ENCODE results near the gene TM9SF2. TPM values are rescaled to one million over a fixed set of nuclear protein-coding genes. Genes with fewer than 3 reads are reported as not detected.
A peak's percentile ranks its signal among the peaks of the same experiment; 100 is the strongest.

Gene TM9SF2
- polyA plus RNA-seq, 3 donors, result 54.0 to 255 (median 218) TPM

- peak overlapping the region in 1 of 3 experiments; percentile 65 for H3K4me3 ChIP-seq (replicated peaks in 1 of 3; ENCODE audit: low read depth in 2 of 3, low read length in 3 of 3)
- DNase-seq, result no peak
- peak overlapping the region; percentile 65 for H3K4me2 ChIP-seq (replicated peaks; ENCODE audit: extremely low read depth, low read length, poor library complexity, severe bottlenecking)
- no peaks in the 10 kb centered on the region for H3K27me3 ChIP-seq (ENCODE audit: control insufficient read depth in 2 of 2, insufficient read depth in 2 of 2, low read length in 2 of 2)
- H3K36me3 ChIP-seq (replicated peaks in 1 of 2; ENCODE audit: control insufficient read depth in 1 of 2, insufficient read depth in 2 of 2, low read length in 2 of 2), result peaks cover 3 to 24% of the 10 kb centered on the region in 2 donors
- peaks cover 24 to 26% of the 10 kb centered on the region in 2 donors for H3K36me3 Mint-ChIP-seq
- H3K27ac Mint-ChIP-seq, result peak overlapping the region; percentile 85 to 92 (median 90)
- peaks cover 94% of the 10 kb centered on the region for H4K20me1 ChIP-seq (ENCODE audit: insufficient read depth, low read length)
- H3K4me1 Mint-ChIP-seq, result peaks cover 77% of the 10 kb centered on the region
- peaks cover 100% of the 10 kb centered on the region for H3K79me2 ChIP-seq (ENCODE audit: insufficient read depth, low read length)
- H3K4me1 ChIP-seq (ENCODE audit: control insufficient read depth in 1 of 2, insufficient read depth in 2 of 2, low read length in 2 of 2), result peaks cover 48 to 65% of the 10 kb centered on the region in 2 donors
- H2AFZ ChIP-seq (ENCODE audit: insufficient read depth, low read depth, low read length, poor library complexity, severe bottlenecking), result no peak overlapping the region
- H3K9me3 Mint-ChIP-seq, result peaks cover 0 to 2% (median 0%) of the 10 kb centered on the region in 7 donors
- WGBS (ENCODE audit: insufficient coverage), result 67% methylated on average over 1 of the region's 3 CpGs
- H3K27ac ChIP-seq (ENCODE audit: low read depth in 1 of 2, low read length in 2 of 2), result peak overlapping the region; percentile 5 to 75
- no peaks in the 10 kb centered on the region for H3K27me3 Mint-ChIP-seq (ENCODE audit: low read depth in 3 of 3)
- TF ChIP-seq, protein P1, sequence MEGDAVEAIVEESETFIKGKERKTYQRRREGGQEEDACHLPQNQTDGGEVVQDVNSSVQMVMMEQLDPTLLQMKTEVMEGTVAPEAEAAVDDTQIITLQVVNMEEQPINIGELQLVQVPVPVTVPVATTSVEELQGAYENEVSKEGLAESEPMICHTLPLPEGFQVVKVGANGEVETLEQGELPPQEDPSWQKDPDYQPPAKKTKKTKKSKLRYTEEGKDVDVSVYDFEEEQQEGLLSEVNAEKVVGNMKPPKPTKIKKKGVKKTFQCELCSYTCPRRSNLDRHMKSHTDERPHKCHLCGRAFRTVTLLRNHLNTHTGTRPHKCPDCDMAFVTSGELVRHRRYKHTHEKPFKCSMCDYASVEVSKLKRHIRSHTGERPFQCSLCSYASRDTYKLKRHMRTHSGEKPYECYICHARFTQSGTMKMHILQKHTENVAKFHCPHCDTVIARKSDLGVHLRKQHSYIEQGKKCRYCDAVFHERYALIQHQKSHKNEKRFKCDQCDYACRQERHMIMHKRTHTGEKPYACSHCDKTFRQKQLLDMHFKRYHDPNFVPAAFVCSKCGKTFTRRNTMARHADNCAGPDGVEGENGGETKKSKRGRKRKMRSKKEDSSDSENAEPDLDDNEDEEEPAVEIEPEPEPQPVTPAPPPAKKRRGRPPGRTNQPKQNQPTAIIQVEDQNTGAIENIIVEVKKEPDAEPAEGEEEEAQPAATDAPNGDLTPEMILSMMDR (IDR thresholded peaks at IDR 0.05), result no peak
- no peaks in the 10 kb centered on the region for H3K9me3 ChIP-seq (replicated peaks in 1 of 2; ENCODE audit: control insufficient read depth in 1 of 2, insufficient read depth in 1 of 2, low read length in 2 of 2)
- no peak overlapping the region for H3K9ac ChIP-seq (ENCODE audit: insufficient read depth, low read length, poor library complexity, severe bottlenecking)
- intact Hi-C loops (cut with micrococcal nuclease), result loop anchor here in 1 of 2 donors (5.0 to 10.0 kb wide), 2 partner anchors 65 to 97 kb away; partner anchors contain the start of gene CLYBL
- H3K4me3 Mint-ChIP-seq, result peak overlapping the region in 1 of 2 donors; percentile 67
Measured at GRCh38 chr13:99507551-99507950, 6.3 kb downstream of the TM9SF2 start.

DNA sequence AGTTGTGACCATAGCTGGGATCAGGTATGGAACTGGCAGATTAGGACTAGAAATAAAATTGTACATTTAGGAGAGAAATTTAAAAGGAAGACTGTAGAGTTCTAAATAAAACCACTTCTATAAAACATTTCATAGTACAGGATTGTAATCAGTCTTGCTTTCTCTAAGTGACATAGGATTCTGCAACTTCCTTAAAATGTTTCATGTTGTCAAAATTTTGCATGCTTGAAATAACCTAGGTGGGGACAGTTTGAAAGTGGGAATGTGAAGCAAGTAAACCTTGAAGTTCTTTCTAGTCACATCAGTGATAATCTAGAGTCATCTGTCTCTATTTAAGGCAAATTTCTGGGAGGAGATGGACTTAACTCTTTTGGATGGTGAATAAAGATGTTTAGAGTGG is 6.7 kb downstream of the TM9SF2 start:
- intact Hi-C loops (cut with micrococcal nuclease), result loop anchor here in 1 of 2 donors (5.0 to 10.0 kb wide), 2 partner anchors 66 to 97 kb away; partner anchors contain the start of gene CLYBL
- Mint-ChIP-seq H3K9me3 (peaks cover 0 to 2% (median 0%) of the 10 kb centered on the region in 7 donors), H3K36me3 (peaks cover 24 to 28% of the 10 kb centered on the region in 2 donors), H3K27me3 (ENCODE audit: low read depth in 3 of 3) (no peaks in the 10 kb centered on the region), H3K4me1 (peaks cover 78% of the 10 kb centered on the region), H3K4me3 (peak overlapping the region in 1 of 2 donors; percentile 67), H3K27ac (peak overlapping the region; percentile 82 to 92 (median 89))
- peak overlapping the region; percentile 65 for H3K4me2 ChIP-seq (replicated peaks; ENCODE audit: extremely low read depth, low read length, poor library complexity, severe bottlenecking)
- no peaks in the 10 kb centered on the region for H3K27me3 ChIP-seq (ENCODE audit: control insufficient read depth in 2 of 2, insufficient read depth in 2 of 2, low read length in 2 of 2)
- TF ChIP-seq, protein P1 (IDR thresholded peaks at IDR 0.05), result no peak
- no peak overlapping the region for H3K9ac ChIP-seq (ENCODE audit: insufficient read depth, low read length, poor library complexity, severe bottlenecking)
- H3K4me1 ChIP-seq (ENCODE audit: control insufficient read depth in 1 of 2, insufficient read depth in 2 of 2, low read length in 2 of 2), result peaks cover 46 to 61% of the 10 kb centered on the region in 2 donors
- peak overlapping the region; percentile 5 to 75 for H3K27ac ChIP-seq (ENCODE audit: low read depth in 1 of 2, low read length in 2 of 2)
- peak in 1 of 3 donors; percentile 33 for DNase-seq
- peak overlapping the region in 1 of 3 experiments; percentile 65 for H3K4me3 ChIP-seq (replicated peaks in 1 of 3; ENCODE audit: low read depth in 2 of 3, low read length in 3 of 3)
- H3K79me2 ChIP-seq (ENCODE audit: insufficient read depth, low read length), result peaks cover 100% of the 10 kb centered on the region
- H4K20me1 ChIP-seq (ENCODE audit: insufficient read depth, low read length), result peaks cover 95% of the 10 kb centered on the region
- H2AFZ ChIP-seq (ENCODE audit: insufficient read depth, low read depth, low read length, poor library complexity, severe bottlenecking), result no peak overlapping the region
- H3K9me3 ChIP-seq (replicated peaks in 1 of 2; ENCODE audit: control insufficient read depth in 1 of 2, insufficient read depth in 1 of 2, low read length in 2 of 2), result no peaks in the 10 kb centered on the region
- H3K36me3 ChIP-seq (replicated peaks in 1 of 2; ENCODE audit: control insufficient read depth in 1 of 2, insufficient read depth in 2 of 2, low read length in 2 of 2), result peaks cover 3 to 24% of the 10 kb centered on the region in 2 donors

All from CD14-positive monocyte (primary cell).